Activated B cell treated with CpG ODN at 0.5 μM for 24 hours (primary cell): Measurements from ENCODE around the gene ALG1. TPM values are rescaled to one million over a fixed set of nuclear protein-coding genes. Genes with fewer than 3 reads are reported as not detected.

ENCODE experiments used
- ATAC-seq: fragments of 200-7000 bp; cut with Tn5 transposase; one replicate; pipeline ENCODE4 v1.10.0; 2021; ENCODE audit warnings: low read depth, mild to moderate bottlenecking, moderate library complexity
- CTCF ChIA-PET: fragments of 350-600 bp; sonication (Branson Sonifier 250); formaldehyde crosslinking; loops from one replicate; lab custom pipeline; 2021; ENCODE audit warnings: antibody characterized with exemption; lab: Charles Lee
- POLR2A ChIA-PET: fragments of 350-600 bp; sonication (Branson Sonifier 250); formaldehyde crosslinking; loops from one replicate; lab custom pipeline; 2021; ENCODE audit warnings: antibody characterized with exemption; lab: Charles Lee
- DNase-seq: peaks from one replicate; pipeline ENCODE4 v3.0.0; 2022
- H3K27ac Mint-ChIP-seq: one replicate; pipeline ENCODE4 v1.8.0; 2020; ENCODE audit warnings: mixed read lengths
- H3K27me3 Mint-ChIP-seq: one replicate; pipeline ENCODE4 v1.8.0; 2021; ENCODE audit warnings: mixed read lengths
- H3K36me3 Mint-ChIP-seq: one replicate; pipeline ENCODE4 v1.8.0; 2021; ENCODE audit warnings: low read depth, mixed read lengths
- H3K4me1 Mint-ChIP-seq: one replicate; pipeline ENCODE4 v1.8.0; 2021; ENCODE audit warnings: mixed read lengths
- H3K4me3 Mint-ChIP-seq: one replicate; pipeline ENCODE4 v1.8.0; 2020; ENCODE audit warnings: mild to moderate bottlenecking, mixed read lengths
- H3K9me3 Mint-ChIP-seq: one replicate; pipeline ENCODE4 v1.8.0; 2020; ENCODE audit warnings: mixed read lengths
- CTCF ChIP-seq: fragments of 200-600 bp; IDR thresholded peaks from one replicate; pipeline ENCODE4 v1.8.0; 2022; ENCODE audit warnings: antibody characterized with exemption, mild to moderate bottlenecking
- intact Hi-C: fragments of 100-400 bp; cut with micrococcal nuclease; formaldehyde crosslinking; loops from one replicate; pipeline ENCODE4 v1.15.1; 2024
- total RNA-seq: library from RNA; stranded (reverse); gene quantifications from 2 replicates; pipeline ENCODE4 v1.2.3, GENCODE V29; 2022

Gene ALG1
- total RNA-seq, 1 donor from 2014 or later = 28.2 TPM

- Mint-ChIP-seq H3K27ac (no peak overlapping the region), H3K4me1 (peaks cover 18% of the 10 kb centered on the region), H3K36me3 (peaks cover 29% of the 10 kb centered on the region), H3K9me3 (no peaks in the 10 kb centered on the region), H3K27me3 (no peaks in the 10 kb centered on the region), H3K4me3 (peak overlapping the region; percentile 56)
- ChIA-PET CTCF (no interaction called here), POLR2A (interaction anchor here (0.7 kb wide), 1 partner anchor 13 kb away, joined by 10 read pairs; no protein-coding TSS in a partner anchor)
- no peak for TF ChIP-seq CTCF
- intact Hi-C loops = loop anchor here (5.0 kb wide), 2 partner anchors 54 to 524 kb away; no protein-coding TSS in a partner anchor
- ATAC-seq (no peak), DNase-seq (no peak)
Observed at GRCh38 chr16:5031601-5032000, 40.0 kb upstream of the ALG1 start.

GRCh38 chr16:5032748-5033167 lies 38.9 kb upstream of the ALG1 start:
- H3K9me3 Mint-ChIP-seq = no peaks in the 10 kb centered on the region
- peak overlapping the region; percentile 87 for H3K4me3 Mint-ChIP-seq
- peak overlapping the region; percentile 57 for H3K27ac Mint-ChIP-seq
- ATAC-seq (no peak), DNase-seq (no peak)
- POLR2A ChIA-PET = interaction anchor here (0.7 to 2.3 kb wide), 2 partner anchors 8 to 39 kb away, joined by 3 to 19 read pairs; partner anchors contain the start of gene ALG1
- H3K27me3 Mint-ChIP-seq = no peaks in the 10 kb centered on the region
- H3K4me1 Mint-ChIP-seq = peaks cover 18% of the 10 kb centered on the region
- CTCF ChIA-PET = no interaction called here
- peaks cover 22% of the 10 kb centered on the region for H3K36me3 Mint-ChIP-seq
- intact Hi-C loops = loop anchor here (1.0 to 5.0 kb wide), 6 partner anchors 39 to 525 kb away; partner anchors contain the start of genes ALG1, ANKS3, DNAAF8 and EEF2KMT
- no peak for TF ChIP-seq CTCF

GRCh38 chr16:5033256-5034166 lies 38.1 kb upstream of the ALG1 start, which contains the start of gene NAGPA:
TSS of gene NAGPA (minus strand) at chr16:5033935. CDS start at chr16:5033914, 21 bp downstream.
- ChIA-PET POLR2A (interaction anchor here (0.7 to 2.3 kb wide), 9 partner anchors 9 to 537 kb away, joined by 3 to 19 read pairs (median 3); partner anchors contain the start of gene ALG1), CTCF (interaction anchor here (1.0 kb wide), 1 partner anchor 9 kb away, joined by 3 read pairs; no protein-coding TSS in a partner anchor)
- Mint-ChIP-seq H3K4me3 (peak within 1 kb of the TSS; percentile 87), H3K9me3 (no peaks in the 10 kb centered on the region), H3K27me3 (no peaks in the 10 kb centered on the region), H3K4me1 (peaks cover 18% of the 10 kb centered on the region), H3K27ac (peak within 1 kb of the TSS; percentile 91), H3K36me3 (peaks cover 18% of the 10 kb centered on the region)
- DNase-seq (peak; percentile 82), ATAC-seq (peak; percentile 87)
- intact Hi-C loops = loop anchor here (1.0 to 5.0 kb wide), 6 partner anchors 38 to 526 kb away; partner anchors contain the start of genes ALG1, ANKS3, DNAAF8 and EEF2KMT
- no peak for TF ChIP-seq CTCF

GRCh38 chr16:5034167-5034523 lies 37.5 kb upstream of the ALG1 start:
- H3K27ac Mint-ChIP-seq = peak overlapping the region; percentile 91
- DNase-seq (no peak), ATAC-seq (no peak)
- POLR2A ChIA-PET = interaction anchor here (0.7 to 2.3 kb wide), 8 partner anchors 9 to 537 kb away, joined by 3 to 19 read pairs (median 4); partner anchors contain the start of gene ALG1
- H3K9me3 Mint-ChIP-seq = no peaks in the 10 kb centered on the region
- H3K4me3 Mint-ChIP-seq = peak overlapping the region; percentile 87
- peaks cover 13% of the 10 kb centered on the region for H3K36me3 Mint-ChIP-seq
- H3K4me1 Mint-ChIP-seq = peaks cover 18% of the 10 kb centered on the region
- CTCF ChIA-PET = interaction anchor here (1.0 kb wide), 1 partner anchor 10 kb away, joined by 3 read pairs; no protein-coding TSS in a partner anchor
- no peaks in the 10 kb centered on the region for H3K27me3 Mint-ChIP-seq
- intact Hi-C loops = loop anchor here (5.0 kb wide), 2 partner anchors 57 to 527 kb away; no protein-coding TSS in a partner anchor
- TF ChIP-seq CTCF = no peak

GRCh38 chr16:5035909-5036227 lies 35.8 kb upstream of the ALG1 start:
- POLR2A ChIA-PET = no interaction called here
- CTCF ChIA-PET = no interaction called here
- no peak overlapping the region for H3K4me3 Mint-ChIP-seq
- no peak overlapping the region for H3K27ac Mint-ChIP-seq
- TF ChIP-seq CTCF = no peak
- H3K9me3 Mint-ChIP-seq = no peaks in the 10 kb centered on the region
- DNase-seq = no peak
- no peak for ATAC-seq
- H3K4me1 Mint-ChIP-seq = peaks cover 18% of the 10 kb centered on the region
- intact Hi-C loops = no loop called here
- H3K27me3 Mint-ChIP-seq = no peaks in the 10 kb centered on the region
- H3K36me3 Mint-ChIP-seq = peaks cover 7% of the 10 kb centered on the region
